GM15510 (cell line): ENCODE measurements around the gene CACFD1.

ENCODE experiments used
- POLR2A ChIP-seq: IDR thresholded peaks from 3 replicates; pipeline ENCODE4 v1.6.1; 2011; ENCODE audit warnings: borderline replicate concordance; ENCODE audit not compliant: insufficient read length; ENCODE audit errors: extremely low read depth

Gene CACFD1

GRCh38 chr9:133454943-133455673 is 4.7 kb upstream of the CACFD1 start:
- no peak for TF ChIP-seq POLR2A

- TF ChIP-seq POLR2A: no peak
Measured at GRCh38 chr9:133455936-133456335, 3.8 kb upstream of the CACFD1 start.

GRCh38 chr9:133456409-133456808 is 3.4 kb upstream of the CACFD1 start:
- TF ChIP-seq POLR2A: no peak

- TF ChIP-seq POLR2A: no peak
Measured at GRCh38 chr9:133457233-133457632, 2.5 kb upstream of the CACFD1 start.

- TF ChIP-seq POLR2A: no peak
Measured at GRCh38 chr9:133457748-133458147, 2.0 kb upstream of the CACFD1 start.

GRCh38 chr9:133458643-133459312 is 1.0 kb upstream of the CACFD1 start:
- no peak for TF ChIP-seq POLR2A

- TF ChIP-seq POLR2A: peak; percentile 19
Measured at GRCh38 chr9:133460405-133461175, 812 bp downstream of the CACFD1 start.

GRCh38 chr9:133461975-133462374 is 2.2 kb downstream of the CACFD1 start:
- TF ChIP-seq POLR2A: no peak

GRCh38 chr9:133463234-133463863 is 3.6 kb downstream of the CACFD1 start:
- no peak for TF ChIP-seq POLR2A

- no peak for TF ChIP-seq POLR2A
Measured at GRCh38 chr9:133463864-133464615, 4.3 kb downstream of the CACFD1 start.

GRCh38 chr9:133464638-133465037 is 4.9 kb downstream of the CACFD1 start:
- TF ChIP-seq POLR2A: no peak

GRCh38 chr9:133465984-133466383 is 6.2 kb downstream of the CACFD1 start:
- no peak for TF ChIP-seq POLR2A

- no peak for TF ChIP-seq POLR2A
Measured at GRCh38 chr9:133467101-133467500, 7.3 kb downstream of the CACFD1 start.

- TF ChIP-seq POLR2A: no peak
Measured at GRCh38 chr9:133468374-133468773, 8.6 kb downstream of the CACFD1 start.

- no peak for TF ChIP-seq POLR2A
Measured at GRCh38 chr9:133468777-133469421, 9.1 kb downstream of the CACFD1 start.

GRCh38 chr9:133470427-133470924 is 10.7 kb downstream of the CACFD1 start:
- no peak for TF ChIP-seq POLR2A
